C4-2B (cell line): ENCODE results near the gene JAZF1.

Experiments used
- CTCF ChIP-seq: fragments of 450-650 bp; conservative IDR thresholded peaks from 2 replicates; pipeline ENCODE4 v1.5.1; 2017; ENCODE audit warnings: mild to moderate bottlenecking
- ZFX ChIP-seq: fragments of 450-650 bp; IDR thresholded peaks from 2 replicates; pipeline ENCODE4 v1.6.1; 2017

GRCh38 chr7:28037220-28038010 lies 143.2 kb downstream of the JAZF1 start:
- TF ChIP-seq CTCF (no peak), ZFX (no peak)
